Measurements from ENCODE around the gene SYTL5.

SYTL5 gene

GRCh38 chrX:38061335-38061734 lies 55.0 kb downstream of the SYTL5 start:
- H3K9me3 ChIP-seq (ENCODE audit: insufficient read depth, low read depth, low read length) = no peaks in the 10 kb centered on the region
- H3K9ac ChIP-seq (ENCODE audit: low read depth, low read length) = no peak overlapping the region
- no peaks in the 10 kb centered on the region for H3K27me3 ChIP-seq (ENCODE audit: insufficient read depth, low read length)
- H3K36me3 ChIP-seq (ENCODE audit: insufficient read depth, low read length) = no peaks in the 10 kb centered on the region
- no peak overlapping the region for H3K4me3 ChIP-seq (ENCODE audit: low read length)
- H3K4me1 ChIP-seq (ENCODE audit: insufficient read depth, low read length) = peaks cover 4% of the 10 kb centered on the region; the same call in 1 of the 2 replicates
- H3K27ac ChIP-seq (ENCODE audit: low read depth, low read length) = peak overlapping the region; percentile 24; the same call in 1 of the 2 replicates
- 44% methylated on average over 1 of the region's 2 CpGs for WGBS

GRCh38 chrX:38066934-38067333 lies 60.6 kb downstream of the SYTL5 start:
- Histone ChIP-seq H3K9ac (ENCODE audit: low read depth, low read length) (no peak overlapping the region), H3K27me3 (ENCODE audit: insufficient read depth, low read length) (no peaks in the 10 kb centered on the region), H3K36me3 (ENCODE audit: insufficient read depth, low read length) (no peaks in the 10 kb centered on the region), H3K9me3 (ENCODE audit: insufficient read depth, low read depth, low read length) (no peaks in the 10 kb centered on the region), H3K27ac (ENCODE audit: low read depth, low read length) (no peak overlapping the region), H3K4me3 (ENCODE audit: low read length) (no peak overlapping the region), H3K4me1 (ENCODE audit: insufficient read depth, low read length) (no peaks in the 10 kb centered on the region)
- WGBS = 90% methylated on average over 2 of the region's 2 CpGs

GRCh38 chrX:38069273-38069672 lies 62.9 kb downstream of the SYTL5 start:
- Histone ChIP-seq H3K36me3 (ENCODE audit: insufficient read depth, low read length) (no peaks in the 10 kb centered on the region), H3K27ac (ENCODE audit: low read depth, low read length) (no peak overlapping the region), H3K4me1 (ENCODE audit: insufficient read depth, low read length) (no peaks in the 10 kb centered on the region), H3K4me3 (ENCODE audit: low read length) (no peak overlapping the region), H3K27me3 (ENCODE audit: insufficient read depth, low read length) (no peaks in the 10 kb centered on the region), H3K9me3 (ENCODE audit: insufficient read depth, low read depth, low read length) (no peaks in the 10 kb centered on the region), H3K9ac (ENCODE audit: low read depth, low read length) (no peak overlapping the region)
- 97% methylated on average over 3 of the region's 3 CpGs for WGBS

GRCh38 chrX:38069991-38070390 lies 63.6 kb downstream of the SYTL5 start:
- Histone ChIP-seq H3K9ac (ENCODE audit: low read depth, low read length) (no peak overlapping the region), H3K27ac (ENCODE audit: low read depth, low read length) (no peak overlapping the region), H3K9me3 (ENCODE audit: insufficient read depth, low read depth, low read length) (no peaks in the 10 kb centered on the region), H3K4me3 (ENCODE audit: low read length) (no peak overlapping the region), H3K36me3 (ENCODE audit: insufficient read depth, low read length) (no peaks in the 10 kb centered on the region), H3K27me3 (ENCODE audit: insufficient read depth, low read length) (no peaks in the 10 kb centered on the region), H3K4me1 (ENCODE audit: insufficient read depth, low read length) (no peaks in the 10 kb centered on the region)
- 73% methylated on average over 1 of the region's 1 CpG for WGBS

- H3K9me3 ChIP-seq (ENCODE audit: insufficient read depth, low read depth, low read length) = no peaks in the 10 kb centered on the region
- H3K4me1 ChIP-seq (ENCODE audit: insufficient read depth, low read length) = 0 out of 2 replicates have a peak, but pooled peaks cover 9% of the 10 kb centered on the region
- no peak overlapping the region for H3K9ac ChIP-seq (ENCODE audit: low read depth, low read length)
- no peaks in the 10 kb centered on the region for H3K27me3 ChIP-seq (ENCODE audit: insufficient read depth, low read length)
- H3K4me3 ChIP-seq (ENCODE audit: low read length) = no peak overlapping the region
- H3K27ac ChIP-seq (ENCODE audit: low read depth, low read length) = no peak overlapping the region
- H3K36me3 ChIP-seq (ENCODE audit: insufficient read depth, low read length) = no peaks in the 10 kb centered on the region
Measured at GRCh38 chrX:38079463-38079862, 73.1 kb downstream of the SYTL5 start.

- Histone ChIP-seq H3K36me3 (ENCODE audit: insufficient read depth, low read length) (no peaks in the 10 kb centered on the region), H3K9me3 (ENCODE audit: insufficient read depth, low read depth, low read length) (no peaks in the 10 kb centered on the region), H3K4me3 (ENCODE audit: low read length) (no peak overlapping the region), H3K9ac (ENCODE audit: low read depth, low read length) (no peak overlapping the region), H3K27ac (ENCODE audit: low read depth, low read length) (no peak overlapping the region), H3K27me3 (ENCODE audit: insufficient read depth, low read length) (no peaks in the 10 kb centered on the region), H3K4me1 (ENCODE audit: insufficient read depth, low read length) (0 out of 2 replicates have a peak, but pooled peaks cover 9% of the 10 kb centered on the region)
- WGBS = 94% methylated on average over 2 of the region's 3 CpGs
Measured at GRCh38 chrX:38080808-38081207, 74.5 kb downstream of the SYTL5 start.

GRCh38 chrX:38081909-38082308 lies 75.6 kb downstream of the SYTL5 start:
- WGBS = no CpG with 5 or more reads among the region's 1 CpG
- H3K9me3 ChIP-seq (ENCODE audit: insufficient read depth, low read depth, low read length) = no peaks in the 10 kb centered on the region
- no peaks in the 10 kb centered on the region for H3K27me3 ChIP-seq (ENCODE audit: insufficient read depth, low read length)
- no peak overlapping the region for H3K4me3 ChIP-seq (ENCODE audit: low read length)
- no peaks in the 10 kb centered on the region for H3K36me3 ChIP-seq (ENCODE audit: insufficient read depth, low read length)
- H3K9ac ChIP-seq (ENCODE audit: low read depth, low read length) = no peak overlapping the region
- H3K27ac ChIP-seq (ENCODE audit: low read depth, low read length) = no peak overlapping the region
- H3K4me1 ChIP-seq (ENCODE audit: insufficient read depth, low read length) = 0 out of 2 replicates have a peak, but pooled peaks cover 9% of the 10 kb centered on the region

- H3K4me1 ChIP-seq (ENCODE audit: insufficient read depth, low read length) = 0 out of 2 replicates have a peak, but pooled peaks cover 9% of the 10 kb centered on the region
- 100% methylated on average over 2 of the region's 2 CpGs for WGBS
Measured at GRCh38 chrX:38082309-38082708, 76.0 kb downstream of the SYTL5 start.

GRCh38 chrX:38085813-38086212 lies 79.5 kb downstream of the SYTL5 start:
- Histone ChIP-seq H3K27me3 (ENCODE audit: insufficient read depth, low read length) (no peaks in the 10 kb centered on the region), H3K9me3 (ENCODE audit: insufficient read depth, low read depth, low read length) (no peaks in the 10 kb centered on the region), H3K4me3 (ENCODE audit: low read length) (no peak overlapping the region), H3K4me1 (ENCODE audit: insufficient read depth, low read length) (0 out of 2 replicates have a peak, but pooled peaks cover 6% of the 10 kb centered on the region), H3K27ac (ENCODE audit: low read depth, low read length) (no peak overlapping the region), H3K36me3 (ENCODE audit: insufficient read depth, low read length) (no peaks in the 10 kb centered on the region), H3K9ac (ENCODE audit: low read depth, low read length) (no peak overlapping the region)
- WGBS = 93% methylated on average over 4 of the region's 4 CpGs

More at GRCh38 chrX:38082309-38082708, 76.0 kb downstream of the SYTL5 start:
- H3K9me3 ChIP-seq (ENCODE audit: insufficient read depth, low read depth, low read length) = no peaks in the 10 kb centered on the region
- no peak overlapping the region for H3K9ac ChIP-seq (ENCODE audit: low read depth, low read length)
- no peaks in the 10 kb centered on the region for H3K27me3 ChIP-seq (ENCODE audit: insufficient read depth, low read length)
- H3K27ac ChIP-seq (ENCODE audit: low read depth, low read length) = no peak overlapping the region
- no peaks in the 10 kb centered on the region for H3K36me3 ChIP-seq (ENCODE audit: insufficient read depth, low read length)
- H3K4me3 ChIP-seq (ENCODE audit: low read length) = no peak overlapping the region

- Histone ChIP-seq H3K4me3 (ENCODE audit: low read length) (no peak overlapping the region), H3K27me3 (ENCODE audit: insufficient read depth, low read length) (no peaks in the 10 kb centered on the region), H3K27ac (ENCODE audit: low read depth, low read length) (no peak overlapping the region), H3K9ac (ENCODE audit: low read depth, low read length) (no peak overlapping the region), H3K4me1 (ENCODE audit: insufficient read depth, low read length) (no peaks in the 10 kb centered on the region), H3K36me3 (ENCODE audit: insufficient read depth, low read length) (no peaks in the 10 kb centered on the region), H3K9me3 (ENCODE audit: insufficient read depth, low read depth, low read length) (no peaks in the 10 kb centered on the region)
- WGBS = 80% methylated on average over 3 of the region's 4 CpGs
Measured at GRCh38 chrX:38086451-38087215, 80.3 kb downstream of the SYTL5 start.

GRCh38 chrX:38087594-38087993 lies 81.2 kb downstream of the SYTL5 start:
- no peaks in the 10 kb centered on the region for H3K9me3 ChIP-seq (ENCODE audit: insufficient read depth, low read depth, low read length)
- no peaks in the 10 kb centered on the region for H3K36me3 ChIP-seq (ENCODE audit: insufficient read depth, low read length)
- no peaks in the 10 kb centered on the region for H3K27me3 ChIP-seq (ENCODE audit: insufficient read depth, low read length)
- no peak overlapping the region for H3K27ac ChIP-seq (ENCODE audit: low read depth, low read length)
- no CpG with 5 or more reads among the region's 1 CpG for WGBS
- no peak overlapping the region for H3K9ac ChIP-seq (ENCODE audit: low read depth, low read length)
- no peak overlapping the region for H3K4me3 ChIP-seq (ENCODE audit: low read length)
- H3K4me1 ChIP-seq (ENCODE audit: insufficient read depth, low read length) = no peaks in the 10 kb centered on the region

Measured in HUES64 (cell line).